Measurements from ENCODE around the gene RFNG. TPM values are rescaled to one million over a fixed set of nuclear protein-coding genes. Genes with fewer than 3 reads are reported as not detected.

The RFNG gene
- total and polyA plus RNA-seq, 2 of the 13 experiments (the other 11 are each of a cell fraction or from before 2014, with no cell fraction given): 61.4 to 64.0 TPM

GRCh38 chr17:81999587-81999975 is 52.0 kb downstream of the RFNG start (continued):
- TF ChIP-seq FOXJ3 (CRISPR knock-in tag; IDR thresholded peaks at IDR 0.05; ENCODE audit: borderline replicate concordance) (no peak), TSC22D2 (CRISPR knock-in tag; IDR thresholded peaks at IDR 0.05; ENCODE audit: borderline replicate concordance) (no peak), NAIF1 (CRISPR knock-in tag; IDR thresholded peaks at IDR 0.05; ENCODE audit: borderline replicate concordance) (0 out of 2 replicates have a peak, but pooled peaks have one; percentile 54), GZF1 (CRISPR knock-in tag; IDR thresholded peaks at IDR 0.05) (no peak), SAP130 (CRISPR knock-in tag; IDR thresholded peaks at IDR 0.05; ENCODE audit: low read depth) (peak; percentile 76), ZNF563 (CRISPR knock-in tag; IDR thresholded peaks at IDR 0.05) (peak; percentile 26; the same call in 1 of the 2 replicates), ZNF24 (IDR thresholded peaks at IDR 0.05) (no peak), CREM (IDR thresholded peaks at IDR 0.05) (peak; percentile 40; the same call in 1 of the 2 replicates), CREM (CRISPR knock-in tag; IDR thresholded peaks at IDR 0.05) (no peak), ZFP37 (CRISPR knock-in tag; IDR thresholded peaks at IDR 0.05; ENCODE audit: borderline replicate concordance) (0 out of 2 replicates have a peak, but pooled peaks have one; percentile 65), ZNF235 (CRISPR knock-in tag; IDR thresholded peaks at IDR 0.05; ENCODE audit: borderline replicate concordance) (peak; percentile 35; the same call in 1 of the 2 replicates), ZKSCAN8 (CRISPR knock-in tag; IDR thresholded peaks at IDR 0.05; ENCODE audit: borderline replicate concordance) (no peak)

- 64% methylated on average over 12 of the region's 14 CpGs for WGBS (ENCODE audit: low lambda C conversion rate)
- Histone ChIP-seq H3K9ac (ENCODE audit: insufficient read depth, low read depth, low read length) (peak overlapping the region; percentile 80), H3K9me3 (ENCODE audit: low read length) (no peaks in the 10 kb centered on the region), H2AFZ (ENCODE audit: low read length) (no peak overlapping the region), H3K4me1 (ENCODE audit: insufficient read depth, low read length) (peaks cover 99% of the 10 kb centered on the region), H4K20me1 (ENCODE audit: insufficient read depth, low read length) (no peaks in the 10 kb centered on the region), H3K4me2 (ENCODE audit: low read depth, low read length) (peak overlapping the region; percentile 70), H3K79me2 (ENCODE audit: insufficient read depth, low read length) (peaks cover 74% of the 10 kb centered on the region), H3K36me3 (replicated peaks in 1 of 2; ENCODE audit: control insufficient read depth in 1 of 2, insufficient read depth in 2 of 2, low read length in 2 of 2) (no peaks in the 10 kb centered on the region), H3K4me3 (replicated peaks in 1 of 3; ENCODE audit: insufficient read depth in 1 of 3, low read depth in 2 of 3, low read length in 3 of 3) (peak overlapping the region in 2 of 3 experiments; percentile 26 to 46; a peak in 4 of 6 replicates), H3K27me3 (ENCODE audit: control insufficient read depth in 1 of 2, insufficient read depth in 2 of 2, low read length in 2 of 2) (no peaks in the 10 kb centered on the region), H3K27ac (ENCODE audit: extremely low read length, insufficient read depth, low read length) (peak overlapping the region; percentile 95)
- in situ Hi-C loops (cut with HindIII; ENCODE audit: extremely low pct_ligation_motif_present, low pct_unique_long_range_greater_than_20kb): loop anchor here (5.0 kb wide), 1 partner anchor 42 kb away; no protein-coding TSS in a partner anchor
- BruUV-seq (replicated peaks): TSS peak; percentile 13
- ATAC-seq: no peak
- no peak for DNase-seq (ENCODE audit: low spot score)
- POLR2A ChIA-PET: interaction anchor here (3.2 to 16.1 kb wide), 5 partner anchors 19 to 45 kb away, joined by 11 to 470 read pairs (median 72); partner anchors contain the start of genes ASPSCR1, CENPX, LRRC45 and NOTUM
- no peak for FAIRE-seq
- CTCF ChIA-PET (ENCODE audit: low intra/inter-chr PET ratio, low total read pairs): interaction anchor here (0.9 to 5.6 kb wide), 3 partner anchors 22 to 39 kb away, joined by 5 to 73 read pairs (median 25); partner anchors contain the start of gene NOTUM
- intact Hi-C loops (cut with micrococcal nuclease; ENCODE audit: unreplicated experiment): no loop called here
- 0 out of 2 replicates have a peak, but pooled peaks have one; percentile 10 for TF ChIP-seq PATZ1 (CRISPR knock-in tag; IDR thresholded peaks at IDR 0.05)
- 0 out of 2 replicates have a peak, but pooled peaks have one; percentile 63 for TF ChIP-seq SNAPC2 (CRISPR knock-in tag; IDR thresholded peaks at IDR 0.05)
- TF ChIP-seq SNAPC4 (CRISPR knock-in tag; IDR thresholded peaks at IDR 0.05): 0 out of 2 replicates have a peak, but pooled peaks have one; percentile 11
- 0 out of 2 replicates have a peak, but pooled peaks have one; percentile 53 for TF ChIP-seq ZNF572 (CRISPR knock-in tag; IDR thresholded peaks at IDR 0.05)
Observed at GRCh38 chr17:81998691-81999438, 52.7 kb downstream of the RFNG start.
